Measurements from ENCODE around the gene BTBD18.
"Not testable (repeated sequence)": the region's sequence is repeated elsewhere in the genome, so short reads cannot be mapped to it uniquely, and the experiment has no call there.

- TF ChIP-seq CTCF (IDR thresholded peaks at IDR 0.05; ENCODE audit: poor library complexity); EZH2 (IDR thresholded peaks at IDR 0.05; ENCODE audit: borderline replicate concordance): not testable (repeated sequence)
These were observed 46.2 kb downstream of the BTBD18 start for GRCh38 chr11:57705432-57705831.
